Stimulated activated memory B cell treated with anti-CD40 and anti-IgM and Interleukin-4, amounts not matched to agents 10 μg/mL and 1 μg/mL and 100 μg/mL, for 72 hours (primary cell): Measurements from ENCODE around the gene DEFB127.
A peak's percentile ranks its signal among the peaks of the same experiment; 100 is the strongest.
"Not testable (repeated sequence)": the region's sequence is repeated elsewhere in the genome, so short reads cannot be mapped to it uniquely, and the experiment has no call there.

ENCODE experiments used
- ATAC-seq: fragments of 150-1000 bp; cut with Tn5 transposase; 2 replicates; pipeline ENCODE4 v1.10.0; 2021
- H3K27ac Mint-ChIP-seq: one replicate; pipeline ENCODE4 v1.8.0; 2022; ENCODE audit warnings: mild to moderate bottlenecking, mixed read lengths
- H3K27me3 Mint-ChIP-seq: one replicate; pipeline ENCODE4 v1.8.0; 2022; ENCODE audit warnings: mixed read lengths
- H3K36me3 Mint-ChIP-seq: one replicate; pipeline ENCODE4 v1.8.0; 2022; ENCODE audit warnings: mixed read lengths
- H3K4me1 Mint-ChIP-seq: one replicate; pipeline ENCODE4 v1.8.0; 2022; ENCODE audit warnings: mixed read lengths
- H3K4me3 Mint-ChIP-seq: one replicate; pipeline ENCODE4 v1.8.0; 2022; ENCODE audit warnings: mild to moderate bottlenecking, moderate library complexity, mixed read lengths
- H3K9me3 Mint-ChIP-seq: one replicate; pipeline ENCODE4 v1.8.0; 2022; ENCODE audit warnings: mixed read lengths

DEFB127 gene

GRCh38 chr20:157154-157553 is at the start of gene DEFB127:
Gene DEFB127 (plus strand): TSS chr20:157454. CDS start chr20:157545, 91 bp downstream.
- H3K27me3 Mint-ChIP-seq, result peaks cover 41% of the 10 kb centered on the region
- no peak within 1 kb of the TSS for H3K4me3 Mint-ChIP-seq
- no peak for ATAC-seq
- no peaks in the 10 kb centered on the region for H3K9me3 Mint-ChIP-seq
- no peak within 1 kb of the TSS for H3K27ac Mint-ChIP-seq
- H3K4me1 Mint-ChIP-seq, result no peaks in the 10 kb centered on the region
- no peaks in the 10 kb centered on the region for H3K36me3 Mint-ChIP-seq

DNA sequence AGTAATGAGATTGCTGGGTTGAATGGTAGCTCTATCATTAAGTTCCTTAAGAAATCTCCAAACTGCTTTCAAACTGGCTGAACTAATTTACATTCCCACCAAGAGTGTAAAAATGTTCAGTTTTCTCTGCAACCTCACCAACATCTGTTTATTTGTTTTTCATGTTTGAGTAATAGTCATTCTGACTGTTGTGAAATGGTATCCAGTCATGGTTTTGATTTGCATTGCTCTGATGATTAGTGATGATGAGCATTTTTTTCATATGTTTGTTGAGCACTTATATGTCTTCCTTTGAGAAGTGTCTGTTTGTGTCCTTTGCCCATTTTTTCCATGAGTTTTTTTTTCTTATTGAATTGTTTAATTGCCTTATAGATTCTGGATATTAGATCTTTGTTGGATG is 44.9 kb upstream of the DEFB127 start:
- Mint-ChIP-seq H3K9me3 (peaks cover 3% of the 10 kb centered on the region), H3K4me3 (no peak overlapping the region), H3K27me3 (peaks cover 32% of the 10 kb centered on the region), H3K27ac (no peak overlapping the region), H3K4me1 (no peaks in the 10 kb centered on the region), H3K36me3 (peaks cover 5% of the 10 kb centered on the region)
- no peak for ATAC-seq

GRCh38 chr20:117518-117917 is 39.7 kb upstream of the DEFB127 start:
- Mint-ChIP-seq H3K4me3 (no peak overlapping the region), H3K27ac (no peak overlapping the region), H3K9me3 (peaks cover 6% of the 10 kb centered on the region), H3K36me3 (peaks cover 5% of the 10 kb centered on the region), H3K27me3 (peaks cover 55% of the 10 kb centered on the region), H3K4me1 (no peaks in the 10 kb centered on the region)
- no peak for ATAC-seq

DNA sequence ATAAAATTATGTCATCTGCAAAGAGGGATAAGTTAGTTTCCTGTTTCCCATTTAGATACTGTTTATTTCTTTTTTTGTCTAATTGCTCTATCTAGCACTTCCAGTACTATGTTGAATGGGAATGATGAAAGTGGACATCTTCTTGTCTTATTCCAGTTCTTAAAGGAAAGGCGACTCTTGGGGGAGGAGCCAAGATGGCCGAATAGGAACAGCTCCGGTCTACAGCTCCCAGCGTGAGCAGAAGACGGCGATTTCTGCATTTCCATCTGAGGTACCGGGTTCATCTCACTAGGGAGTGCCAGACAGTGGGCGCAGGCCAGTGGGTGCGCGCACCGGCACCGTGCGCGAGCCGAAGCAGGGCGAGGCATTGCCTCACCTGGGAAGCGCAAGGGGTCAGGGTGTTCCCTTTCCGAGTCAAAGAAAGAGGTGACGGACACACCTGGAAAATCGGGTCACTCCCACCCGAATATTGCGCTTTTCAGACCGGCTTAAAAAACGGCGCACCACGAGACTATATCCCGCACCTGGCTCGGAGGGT is 27.4 kb upstream of the DEFB127 start:
- ATAC-seq, H3K9me3 Mint-ChIP-seq, H3K27ac Mint-ChIP-seq, H3K36me3 Mint-ChIP-seq, H3K4me1 Mint-ChIP-seq, H3K4me3 Mint-ChIP-seq: not testable (repeated sequence)
- H3K27me3 Mint-ChIP-seq, result peaks cover 24% of the 10 kb centered on the region

DNA sequence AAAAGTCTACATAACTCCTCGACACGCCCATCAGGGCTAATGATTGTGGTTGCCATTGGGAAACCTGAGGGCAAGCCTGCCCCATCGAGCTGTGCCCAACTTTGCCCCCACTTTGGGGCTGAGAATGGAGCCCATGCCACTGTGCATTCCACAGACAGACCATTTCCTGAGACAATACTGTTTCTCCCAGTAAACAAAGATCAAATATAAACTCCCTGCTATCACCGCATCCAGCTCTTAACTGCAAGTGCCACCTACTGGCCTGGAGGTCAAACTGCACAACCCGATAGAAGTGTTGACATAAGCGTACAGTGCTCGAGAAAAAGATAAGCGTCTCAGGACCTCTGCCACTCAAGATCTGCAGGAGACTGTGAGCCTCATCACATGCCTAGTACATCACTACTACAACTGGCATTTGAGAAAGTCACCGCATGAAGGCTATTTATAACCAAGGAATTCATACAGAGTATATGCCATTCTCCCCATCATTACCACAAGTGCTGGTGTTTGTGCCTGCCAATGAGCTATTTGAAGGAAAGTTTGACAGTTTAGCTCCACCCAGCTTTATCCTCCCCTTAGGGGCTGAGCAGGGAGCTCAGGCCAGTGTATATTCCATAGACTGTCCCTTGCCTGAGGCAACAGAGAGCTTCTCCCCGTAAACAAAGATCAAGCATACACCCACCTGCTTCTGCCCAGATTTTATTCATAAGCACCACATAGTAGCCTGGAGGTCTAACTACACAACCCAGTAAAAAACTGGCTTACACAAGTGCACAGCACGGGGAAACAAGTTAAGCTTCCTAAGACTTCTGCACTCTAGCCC is 19.4 kb upstream of the DEFB127 start:
- ATAC-seq, result no peak
- Mint-ChIP-seq H3K4me1 (no peaks in the 10 kb centered on the region), H3K27me3 (peaks cover 40% of the 10 kb centered on the region)

DNA sequence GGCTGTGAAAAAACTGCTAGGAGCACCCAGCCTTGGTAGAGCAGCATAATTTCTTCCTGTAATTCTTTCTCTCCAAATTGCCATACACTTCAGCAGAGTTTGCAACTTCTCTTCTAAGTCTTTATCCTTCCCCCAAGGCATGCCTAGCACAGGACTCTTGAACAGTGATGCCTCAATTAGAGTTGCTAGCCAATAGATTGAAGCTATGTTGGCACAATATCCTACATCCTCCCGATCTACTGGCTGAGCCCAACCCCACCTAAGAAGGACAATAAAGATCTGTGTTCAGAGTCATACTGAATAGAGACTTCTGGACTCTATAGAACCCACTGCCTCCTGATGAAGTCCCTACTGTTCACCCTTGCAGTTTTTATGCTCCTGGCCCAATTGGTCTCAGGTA is 15.0 kb upstream of the DEFB127 start, which contains the start of gene DEFB126:
Gene DEFB126, plus strand, starts transcription at position 301 of the 400 bp plus-strand sequence. Its CDS starts 39 bp downstream, at position 340.
- Mint-ChIP-seq H3K9me3 (peaks cover 4% of the 10 kb centered on the region), H3K36me3 (no peaks in the 10 kb centered on the region), H3K27me3 (peaks cover 47% of the 10 kb centered on the region), H3K27ac (no peak within 1 kb of the TSS), H3K4me1 (no peaks in the 10 kb centered on the region), H3K4me3 (no peak within 1 kb of the TSS)
- peak; percentile 34 for ATAC-seq

More for the DNA sequence above, 19.4 kb upstream of the DEFB127 start:
- Mint-ChIP-seq H3K9me3 (peaks cover 4% of the 10 kb centered on the region), H3K27ac (no peak overlapping the region), H3K36me3 (no peaks in the 10 kb centered on the region), H3K4me3 (no peak overlapping the region)

DNA sequence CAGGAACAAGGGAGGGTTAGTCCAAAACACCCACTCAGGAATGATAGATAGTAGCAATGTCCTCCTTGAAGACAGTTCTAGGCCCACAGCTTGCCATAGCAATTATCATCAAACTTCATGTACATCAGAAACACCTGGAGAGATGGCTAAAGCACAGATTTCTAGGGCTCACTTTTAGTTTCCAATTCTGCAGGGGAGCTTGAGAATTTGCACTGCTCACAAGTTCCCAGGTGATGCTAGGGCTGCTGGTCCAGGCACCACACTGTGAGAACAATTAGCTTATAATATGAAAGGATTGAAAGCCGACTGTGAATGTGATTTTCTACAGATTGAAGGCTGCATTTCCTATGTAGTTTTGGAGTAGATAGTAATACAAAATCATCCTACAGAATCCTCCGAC is 11.4 kb upstream of the DEFB127 start:
- no peak overlapping the region for H3K4me3 Mint-ChIP-seq
- H3K9me3 Mint-ChIP-seq, result no peaks in the 10 kb centered on the region
- no peaks in the 10 kb centered on the region for H3K36me3 Mint-ChIP-seq
- no peak overlapping the region for H3K27ac Mint-ChIP-seq
- peaks cover 20% of the 10 kb centered on the region for H3K27me3 Mint-ChIP-seq
- no peak for ATAC-seq
- H3K4me1 Mint-ChIP-seq, result no peaks in the 10 kb centered on the region

GRCh38 chr20:152131-152530 is 5.1 kb upstream of the DEFB127 start:
- Mint-ChIP-seq H3K9me3 (no peaks in the 10 kb centered on the region), H3K27me3 (peaks cover 31% of the 10 kb centered on the region), H3K4me1 (no peaks in the 10 kb centered on the region), H3K4me3 (no peak overlapping the region), H3K27ac (no peak overlapping the region), H3K36me3 (no peaks in the 10 kb centered on the region)
- ATAC-seq, result no peak

GRCh38 chr20:164618-165017 is 7.4 kb downstream of the DEFB127 start:
- no peak for ATAC-seq
- Mint-ChIP-seq H3K27ac (no peak overlapping the region), H3K4me3 (no peak overlapping the region), H3K4me1 (no peaks in the 10 kb centered on the region), H3K9me3 (no peaks in the 10 kb centered on the region), H3K27me3 (peaks cover 21% of the 10 kb centered on the region), H3K36me3 (no peaks in the 10 kb centered on the region)

- Mint-ChIP-seq H3K36me3 (no peaks in the 10 kb centered on the region), H3K4me1 (no peaks in the 10 kb centered on the region), H3K9me3 (no peaks in the 10 kb centered on the region), H3K27me3 (peaks cover 17% of the 10 kb centered on the region), H3K27ac (no peak overlapping the region), H3K4me3 (no peak overlapping the region)
- ATAC-seq, result no peak
Measured at GRCh38 chr20:168876-169275, 11.6 kb downstream of the DEFB127 start.

DNA sequence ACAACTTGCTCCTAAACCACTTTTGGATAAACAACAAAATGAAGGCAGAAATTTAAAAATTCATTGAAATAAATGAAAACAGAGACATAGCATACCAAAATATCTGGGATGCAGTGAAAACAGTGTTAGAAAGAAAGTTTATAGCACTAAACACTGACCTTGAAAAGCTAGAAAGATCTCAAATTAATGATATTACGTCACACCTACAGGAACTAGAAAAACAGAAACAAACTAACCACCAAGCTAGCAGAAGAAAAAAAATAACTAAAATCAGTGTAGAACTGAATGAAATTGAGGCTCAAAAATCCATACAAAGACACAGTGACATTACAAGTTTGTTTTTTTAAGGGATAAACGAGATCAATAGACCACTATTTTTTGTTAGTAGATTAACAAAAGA is 27.0 kb downstream of the DEFB127 start:
- Mint-ChIP-seq H3K4me1 (no peaks in the 10 kb centered on the region), H3K27me3 (peaks cover 55% of the 10 kb centered on the region), H3K4me3 (no peak overlapping the region), H3K27ac (no peak overlapping the region), H3K36me3 (peaks cover 12% of the 10 kb centered on the region), H3K9me3 (peaks cover 19% of the 10 kb centered on the region)
- no peak for ATAC-seq

DNA sequence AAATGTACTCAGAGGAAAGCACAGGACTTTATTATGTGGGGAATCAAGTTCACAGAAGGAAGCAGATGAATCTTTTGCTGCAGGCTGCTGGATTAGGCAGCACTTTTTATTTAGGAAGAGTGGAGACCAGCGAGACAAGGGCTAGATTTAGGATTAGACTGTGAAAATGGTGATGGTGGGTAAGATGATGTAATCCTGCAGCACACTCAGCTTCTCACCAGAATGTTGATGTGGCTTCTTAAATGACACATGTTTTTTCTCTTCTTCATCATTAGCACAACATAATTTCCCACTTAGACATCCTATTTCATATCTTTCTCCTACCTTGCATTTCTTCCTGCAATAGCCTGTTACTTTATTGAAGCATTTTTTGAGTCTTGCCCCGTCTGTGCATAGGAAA is 30.5 kb downstream of the DEFB127 start:
- no peaks in the 10 kb centered on the region for H3K4me1 Mint-ChIP-seq
- H3K27me3 Mint-ChIP-seq, result peaks cover 62% of the 10 kb centered on the region
- peaks cover 12% of the 10 kb centered on the region for H3K36me3 Mint-ChIP-seq
- ATAC-seq, result no peak
- no peak overlapping the region for H3K27ac Mint-ChIP-seq
- H3K4me3 Mint-ChIP-seq, result no peak overlapping the region
- peaks cover 23% of the 10 kb centered on the region for H3K9me3 Mint-ChIP-seq

GRCh38 chr20:189611-190010 is 32.4 kb downstream of the DEFB127 start, which contains the start of gene DEFB128:
Gene DEFB128 (minus strand): TSS chr20:189711. CDS start chr20:189623, 88 bp downstream.
- peaks cover 10% of the 10 kb centered on the region for H3K9me3 Mint-ChIP-seq
- H3K36me3 Mint-ChIP-seq, result peaks cover 3% of the 10 kb centered on the region
- ATAC-seq, result no peak
- H3K27me3 Mint-ChIP-seq, result peaks cover 44% of the 10 kb centered on the region
- H3K4me1 Mint-ChIP-seq, result no peaks in the 10 kb centered on the region
- H3K4me3 Mint-ChIP-seq, result no peak within 1 kb of the TSS
- no peak within 1 kb of the TSS for H3K27ac Mint-ChIP-seq

- H3K27ac Mint-ChIP-seq, result no peak overlapping the region
- no peaks in the 10 kb centered on the region for H3K9me3 Mint-ChIP-seq
- no peak overlapping the region for H3K4me3 Mint-ChIP-seq
- no peak for ATAC-seq
- H3K4me1 Mint-ChIP-seq, result no peaks in the 10 kb centered on the region
- H3K27me3 Mint-ChIP-seq, result peaks cover 8% of the 10 kb centered on the region
- no peaks in the 10 kb centered on the region for H3K36me3 Mint-ChIP-seq
Measured at GRCh38 chr20:198225-198624, 41.0 kb downstream of the DEFB127 start.

DNA sequence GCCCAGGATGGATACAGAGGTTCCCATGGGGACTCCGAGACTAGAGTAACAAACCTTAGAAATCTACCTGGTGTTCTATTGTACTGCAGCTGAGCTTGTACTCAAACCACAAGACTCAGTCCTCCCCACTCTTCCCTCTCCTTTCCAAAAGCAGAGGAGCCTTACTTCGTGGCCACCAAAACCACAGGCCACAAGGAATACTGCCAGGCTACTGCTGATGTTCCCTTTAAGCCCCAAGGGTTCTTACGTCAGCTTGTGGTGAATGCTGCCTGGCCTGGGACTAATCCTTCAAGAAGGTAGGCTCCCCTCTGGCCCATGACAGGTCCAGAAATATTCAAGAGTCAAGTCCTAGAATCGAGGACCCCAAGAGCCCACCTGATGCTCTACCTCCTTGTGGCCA is 42.7 kb downstream of the DEFB127 start:
- peaks cover 8% of the 10 kb centered on the region for H3K27me3 Mint-ChIP-seq
- H3K36me3 Mint-ChIP-seq, result no peaks in the 10 kb centered on the region
- no peaks in the 10 kb centered on the region for H3K4me1 Mint-ChIP-seq
- H3K27ac Mint-ChIP-seq, result no peak overlapping the region
- ATAC-seq, result no peak
- H3K4me3 Mint-ChIP-seq, result no peak overlapping the region
- no peaks in the 10 kb centered on the region for H3K9me3 Mint-ChIP-seq

- H3K4me3 Mint-ChIP-seq, H3K27ac Mint-ChIP-seq, H3K9me3 Mint-ChIP-seq, H3K36me3 Mint-ChIP-seq, H3K27me3 Mint-ChIP-seq, H3K4me1 Mint-ChIP-seq, ATAC-seq: not testable (repeated sequence)
Measured at GRCh38 chr20:203630-204029, 46.4 kb downstream of the DEFB127 start.
